Astrocyte of the spinal cord (primary cell): Measurements from ENCODE around the gene MINDY1.

ENCODE experiments used
- DNase-seq: peaks from one replicate; pipeline ENCODE4 v3.0.0; 2011; ENCODE audit warnings: low read depth, low spot score
- H3K4me3 ChIP-seq: 2 replicates; pipeline ENCODE4 v1.5.1; 2011; ENCODE audit warnings: low read depth, mild to moderate bottlenecking, low read length, moderate library complexity
- in situ Hi-C: cut with HindIII; loops from 2 replicates; pipeline ENCODE4 v1.10.0; 2017; ENCODE audit warnings: low sequenced_read_pairs
- TF ChIP-seq, protein P1 (sequence below): IDR thresholded peaks from 2 replicates; pipeline ENCODE4 v1.5.1; 2012; ENCODE audit warnings: low read depth, mild to moderate bottlenecking, low read length, inconsistent platforms

The MINDY1 gene

DNA sequence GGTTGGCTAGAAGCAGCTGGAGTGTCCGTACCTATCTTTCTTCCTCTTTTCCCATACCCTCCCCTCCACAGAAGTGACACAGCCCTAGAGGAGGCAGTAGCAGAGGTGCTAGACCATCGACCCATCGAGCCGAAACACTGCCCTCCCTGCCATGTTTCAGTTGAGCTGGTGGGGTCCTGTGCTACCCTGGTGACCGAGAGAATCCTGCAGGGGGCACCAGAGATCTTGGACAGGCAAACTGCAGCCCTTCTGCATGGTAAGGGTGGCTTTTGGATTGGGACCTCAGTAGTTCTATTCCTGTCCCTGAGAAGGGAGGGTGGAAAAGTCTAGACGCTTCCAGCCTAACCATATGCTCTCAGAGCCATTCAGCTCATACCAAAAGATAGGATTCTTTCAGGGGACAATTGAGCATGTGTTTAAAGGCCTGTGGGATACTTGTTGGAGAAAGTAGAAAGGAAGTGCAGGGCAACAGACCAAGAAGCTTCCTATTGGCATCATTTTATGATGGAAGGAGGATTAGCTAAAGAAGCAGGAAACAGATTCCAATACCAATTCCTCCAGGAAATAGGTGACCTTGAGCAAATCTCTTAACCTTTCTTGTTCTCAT lies 17.9 kb upstream of the MINDY1 start:
- TF ChIP-seq, protein P1, sequence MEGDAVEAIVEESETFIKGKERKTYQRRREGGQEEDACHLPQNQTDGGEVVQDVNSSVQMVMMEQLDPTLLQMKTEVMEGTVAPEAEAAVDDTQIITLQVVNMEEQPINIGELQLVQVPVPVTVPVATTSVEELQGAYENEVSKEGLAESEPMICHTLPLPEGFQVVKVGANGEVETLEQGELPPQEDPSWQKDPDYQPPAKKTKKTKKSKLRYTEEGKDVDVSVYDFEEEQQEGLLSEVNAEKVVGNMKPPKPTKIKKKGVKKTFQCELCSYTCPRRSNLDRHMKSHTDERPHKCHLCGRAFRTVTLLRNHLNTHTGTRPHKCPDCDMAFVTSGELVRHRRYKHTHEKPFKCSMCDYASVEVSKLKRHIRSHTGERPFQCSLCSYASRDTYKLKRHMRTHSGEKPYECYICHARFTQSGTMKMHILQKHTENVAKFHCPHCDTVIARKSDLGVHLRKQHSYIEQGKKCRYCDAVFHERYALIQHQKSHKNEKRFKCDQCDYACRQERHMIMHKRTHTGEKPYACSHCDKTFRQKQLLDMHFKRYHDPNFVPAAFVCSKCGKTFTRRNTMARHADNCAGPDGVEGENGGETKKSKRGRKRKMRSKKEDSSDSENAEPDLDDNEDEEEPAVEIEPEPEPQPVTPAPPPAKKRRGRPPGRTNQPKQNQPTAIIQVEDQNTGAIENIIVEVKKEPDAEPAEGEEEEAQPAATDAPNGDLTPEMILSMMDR, result peak; percentile 77
- no peak overlapping the region for H3K4me3 ChIP-seq
- DNase-seq, result peak; percentile 61
- in situ Hi-C loops, result no loop called here

DNA sequence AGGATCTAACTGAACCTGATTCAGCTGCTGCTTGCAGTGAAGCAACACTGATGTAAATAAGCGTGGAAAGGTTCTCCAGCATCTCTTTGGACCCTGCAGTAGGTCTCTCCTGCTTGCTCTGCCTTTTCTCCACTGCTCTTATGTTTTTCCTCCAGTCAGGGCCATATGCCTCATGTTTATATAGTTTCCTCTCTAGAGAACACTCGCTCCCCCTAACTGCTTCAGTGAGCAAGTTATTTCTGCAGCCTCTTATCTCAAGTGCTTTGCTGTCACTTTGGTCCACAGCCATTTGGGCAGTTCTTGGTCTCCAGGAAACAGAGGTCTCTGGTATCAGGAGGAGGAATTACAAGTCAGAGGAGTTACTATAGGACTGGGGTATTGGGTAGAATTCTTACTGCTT lies 6.8 kb upstream of the MINDY1 start:
- TF ChIP-seq, protein P1, result no peak
- in situ Hi-C loops, result no loop called here
- H3K4me3 ChIP-seq, result no peak overlapping the region
- peak; percentile 34 for DNase-seq

DNA sequence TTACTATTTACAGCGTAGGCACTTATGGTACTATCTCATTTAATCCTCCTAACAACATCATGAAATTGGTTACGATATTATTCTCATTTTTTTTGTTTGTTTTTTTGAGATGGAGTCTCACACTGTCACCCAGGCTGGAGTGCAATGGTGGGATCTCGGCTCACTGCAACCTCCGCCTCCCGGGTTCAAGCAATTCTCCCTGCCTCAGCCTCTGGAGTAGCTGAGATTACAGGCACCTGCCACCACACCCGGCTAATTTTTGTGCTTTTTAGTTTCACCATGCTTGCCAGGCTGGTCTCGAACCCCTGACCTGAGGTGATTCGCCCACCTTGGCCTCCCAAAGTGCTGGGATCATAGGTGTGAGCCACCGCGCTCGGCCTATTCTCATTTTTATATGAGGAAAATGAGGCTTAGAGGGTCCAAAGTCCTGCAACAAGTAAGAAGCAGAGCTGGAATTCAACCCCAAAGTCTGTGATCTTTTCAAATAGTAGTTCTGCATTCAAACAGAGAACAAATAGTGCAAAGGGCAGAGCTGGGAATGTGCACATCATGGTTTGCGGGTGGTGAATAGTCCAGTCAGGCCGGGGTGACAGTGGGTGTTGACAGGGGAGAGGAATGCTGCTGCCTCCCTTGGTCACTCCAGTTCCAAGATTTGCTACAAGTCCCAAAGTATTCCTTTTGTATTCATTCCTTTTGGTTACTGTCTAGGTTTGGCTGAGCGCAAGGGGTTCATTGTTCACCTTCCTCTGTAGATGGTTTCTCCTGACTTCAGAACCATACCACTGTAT lies 6.2 kb upstream of the MINDY1 start:
- no peak for DNase-seq
- H3K4me3 ChIP-seq, result no peak overlapping the region
- TF ChIP-seq, protein P1, result no peak
- in situ Hi-C loops, result no loop called here

- in situ Hi-C loops, result no loop called here
- DNase-seq, result no peak
- no peak overlapping the region for H3K4me3 ChIP-seq
- TF ChIP-seq, protein P1, result no peak
Measured at GRCh38 chr1:151011154-151011850, 4.6 kb upstream of the MINDY1 start.

DNA sequence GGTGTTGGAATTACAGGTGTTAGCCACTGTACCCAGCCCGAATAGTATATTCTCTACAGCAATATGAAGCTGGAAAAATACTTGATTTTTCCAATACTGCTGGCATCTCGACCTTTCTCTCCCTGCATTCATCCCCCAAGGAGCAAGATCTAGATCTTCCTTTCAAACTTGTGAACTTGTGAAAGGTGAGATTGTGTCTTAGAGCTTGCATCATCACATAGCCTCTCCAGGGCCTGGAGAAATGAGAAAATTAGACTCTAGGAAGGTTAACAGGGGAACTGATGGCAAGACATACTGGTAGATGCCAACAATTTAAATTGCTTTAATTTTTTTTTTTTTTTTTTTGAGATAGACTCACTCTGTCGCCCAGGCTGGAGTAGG lies 3.6 kb upstream of the MINDY1 start:
- in situ Hi-C loops, result no loop called here
- H3K4me3 ChIP-seq, result no peak overlapping the region
- no peak for DNase-seq
- TF ChIP-seq, protein P1, result no peak

DNA sequence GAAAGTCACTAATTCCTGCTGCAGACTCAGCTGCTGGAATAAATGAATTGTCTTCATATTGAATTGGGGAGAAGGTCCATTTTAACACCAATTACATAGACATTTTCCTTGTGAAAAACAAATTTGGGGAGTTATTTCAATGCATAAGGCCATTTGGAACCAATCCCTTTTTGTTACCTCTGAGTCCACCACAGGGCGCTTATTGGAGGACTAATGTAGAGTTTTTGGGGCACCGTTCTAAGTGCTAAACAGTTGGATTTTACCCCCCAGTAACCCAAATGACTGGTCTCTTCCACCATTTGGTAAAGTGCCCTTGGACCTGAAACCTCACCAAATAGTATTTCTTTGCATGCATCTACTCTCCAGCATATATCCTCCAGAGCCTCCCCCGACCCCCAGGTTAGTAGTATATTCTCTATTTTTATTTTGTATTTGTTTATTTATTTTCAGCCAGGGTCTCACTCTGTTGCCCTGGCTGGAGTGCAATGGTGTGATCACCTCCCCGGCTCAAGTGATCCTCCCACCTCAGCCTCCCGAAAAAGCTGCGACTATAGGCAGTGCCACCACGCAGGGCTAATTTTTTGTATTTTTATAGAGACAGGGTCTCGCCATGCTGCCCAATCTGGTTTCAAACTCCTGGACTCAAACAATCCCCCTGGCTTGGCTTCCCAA lies 3.1 kb upstream of the MINDY1 start:
- in situ Hi-C loops, result no loop called here
- TF ChIP-seq, protein P1, result no peak
- DNase-seq, result no peak
- H3K4me3 ChIP-seq, result no peak overlapping the region
